NOMO-1 (cell line): ENCODE measurements around the gene MARVELD1.
"Not testable (repeated sequence)": the region's sequence is repeated elsewhere in the genome, so short reads cannot be mapped to it uniquely, and the experiment has no call there.

ENCODE experiments used
- DNase-seq, 2 experiments: peaks; one replicate each; lab custom pipeline; 2025; ENCODE audit not compliant: unreplicated experiment in 2 of 2; lab: John Stamatoyannopoulos, UW

MARVELD1 gene

GRCh38 chr10:97689559-97690020 lies 23.9 kb upstream of the MARVELD1 start:
- no peak for DNase-seq

- DNase-seq: no peak
Observed at GRCh38 chr10:97690133-97690532, 23.4 kb upstream of the MARVELD1 start.

- not testable (repeated sequence) for DNase-seq
Observed at GRCh38 chr10:97698072-97698655, 15.4 kb upstream of the MARVELD1 start.

- peak; percentile 67 to 75 for DNase-seq
Observed at GRCh38 chr10:97701438-97702069, 12.0 kb upstream of the MARVELD1 start.

GRCh38 chr10:97703398-97704067 lies 10.0 kb upstream of the MARVELD1 start:
- DNase-seq: no peak

GRCh38 chr10:97704341-97704740 lies 9.2 kb upstream of the MARVELD1 start:
- no peak for DNase-seq

GRCh38 chr10:97705006-97705670 lies 8.4 kb upstream of the MARVELD1 start:
- DNase-seq: no peak

GRCh38 chr10:97707134-97707861 lies 6.2 kb upstream of the MARVELD1 start:
- DNase-seq: no peak

GRCh38 chr10:97708167-97708566 lies 5.4 kb upstream of the MARVELD1 start:
- no peak for DNase-seq

- peak; percentile 15 to 40 for DNase-seq
Observed at GRCh38 chr10:97708976-97709946, 4.3 kb upstream of the MARVELD1 start.

GRCh38 chr10:97711640-97712572 lies 1.6 kb upstream of the MARVELD1 start:
- no peak for DNase-seq

- peak; percentile 60 to 69 for DNase-seq
Observed at GRCh38 chr10:97713826-97714400, 383 bp downstream of the MARVELD1 start.

- peak; percentile 55 to 69 for DNase-seq
Observed at GRCh38 chr10:97714401-97715258, 1.1 kb downstream of the MARVELD1 start.

- no peak for DNase-seq
Observed at GRCh38 chr10:97715259-97715874, 1.8 kb downstream of the MARVELD1 start.

- DNase-seq: no peak
Observed at GRCh38 chr10:97717627-97718026, 4.1 kb downstream of the MARVELD1 start.

GRCh38 chr10:97718178-97718577 lies 4.6 kb downstream of the MARVELD1 start:
- DNase-seq: no peak

GRCh38 chr10:97718659-97719142 lies 5.2 kb downstream of the MARVELD1 start:
- DNase-seq: no peak
